HT1080 (cell line): ENCODE data around the gene WDR12. TPM values are rescaled to one million over a fixed set of nuclear protein-coding genes. Genes with fewer than 3 reads are reported as not detected.

Source experiments
- total RNA-seq: library from RNA; depleted of rRNA; stranded (reverse); fragments of >200 nt; shearing (Covaris generic); gene quantifications from 2 replicates; pipeline ENCODE4 v1.2.3, GENCODE V29; 2014; rRNA removed

The WDR12 gene
- total RNA-seq, 1 experiment from 2014 or later = 109 TPM

Other genes starting within 250 kb of the WDR12 start
- gene ICA1L, start 39.9 kb downstream of the WDR12 start, total RNA-seq = 0.88 and 1.8 TPM in 2 replicates
- gene CARF, start 602 bp upstream of the WDR12 start, total RNA-seq = 1.6 and 2.6 TPM in 2 replicates
- 4.5 and 4.7 TPM in 2 replicates for gene NBEAL1, start 103.2 kb upstream of the WDR12 start, total RNA-seq